Stimulated activated CD8-positive, alpha-beta memory T cell treated with anti-CD3 and anti-CD28 coated beads, Interleukin-7, amount 100 ng/mL, for 24 hours (primary cell): Measurements from ENCODE around the gene GFOD2.

ENCODE experiments used
- DNase-seq: peaks from one replicate; pipeline ENCODE4 v3.0.0-alpha.2; 2020; ENCODE audit warnings: low read depth

The GFOD2 gene

GRCh38 chr16:67672306-67672705 is 46.8 kb downstream of the GFOD2 start:
- DNase-seq = no peak

GRCh38 chr16:67669499-67670101 is 49.5 kb downstream of the GFOD2 start:
- DNase-seq = no peak

- DNase-seq = no peak
Measured at GRCh38 chr16:67668495-67669157, 50.5 kb downstream of the GFOD2 start.

- peak; percentile 46 for DNase-seq
Measured at GRCh38 chr16:67667817-67668494, 51.2 kb downstream of the GFOD2 start.

- no peak for DNase-seq
Measured at GRCh38 chr16:67667453-67667816, 51.7 kb downstream of the GFOD2 start.

- peak; percentile 62 for DNase-seq
Measured at GRCh38 chr16:67666559-67667452, 52.3 kb downstream of the GFOD2 start, which contains the start of the genes C16orf86 and ENKD1. TSS of gene C16orf86 (plus strand) at chr16:67666814. CDS start at chr16:67666971, 157 bp downstream. TSS of gene ENKD1 (minus strand) at chr16:67666750. CDS start at chr16:67666442, 308 bp downstream.

- DNase-seq = no peak
Measured at GRCh38 chr16:67666032-67666551, 53.0 kb downstream of the GFOD2 start.

- no peak for DNase-seq
Measured at GRCh38 chr16:67665598-67665997, 53.5 kb downstream of the GFOD2 start.

GRCh38 chr16:67664871-67665270 is 54.2 kb downstream of the GFOD2 start:
- DNase-seq = no peak

GRCh38 chr16:67664258-67664657 is 54.9 kb downstream of the GFOD2 start:
- DNase-seq = no peak

- DNase-seq = no peak
Measured at GRCh38 chr16:67663877-67664222, 55.3 kb downstream of the GFOD2 start.

- DNase-seq = no peak
Measured at GRCh38 chr16:67663151-67663876, 55.8 kb downstream of the GFOD2 start.

- DNase-seq = no peak
Measured at GRCh38 chr16:67662653-67663010, 56.5 kb downstream of the GFOD2 start.

- DNase-seq = no peak
Measured at GRCh38 chr16:67661886-67662652, 57.0 kb downstream of the GFOD2 start.

GRCh38 chr16:67661101-67661761 is 57.9 kb downstream of the GFOD2 start:
- no peak for DNase-seq

GRCh38 chr16:67660564-67661028 is 58.5 kb downstream of the GFOD2 start, which contains the start of gene PARD6A:
TSS of gene PARD6A (plus strand) at chr16:67660960. CDS start at chr16:67661039, 79 bp downstream.
- peak; percentile 84 for DNase-seq

GRCh38 chr16:67659675-67660563 is 59.2 kb downstream of the GFOD2 start, which contains the start of gene ACD:
TSS of gene ACD (minus strand) at chr16:67660260. CDS start at chr16:67660220, 40 bp downstream.
- DNase-seq = peak; percentile 86

GRCh38 chr16:67658849-67659674 is 60.1 kb downstream of the GFOD2 start:
- DNase-seq = no peak
